Measurements from ENCODE around the gene CD28. TPM values are rescaled to one million over a fixed set of nuclear protein-coding genes. Genes with fewer than 3 reads are reported as not detected.

The CD28 gene
- total and polyA plus RNA-seq, 10 of the 15 experiments (the other 5 are each of a cell fraction or from before 2014, with no cell fraction given) = 0.03 to 0.23 (median 0.04) TPM; not detected in 7

- no peaks in the 10 kb centered on the region; a peak in 1 of 4 replicates for H3K27me3 ChIP-seq (replicated peaks in 1 of 2; ENCODE audit: control insufficient read depth in 2 of 2, insufficient read depth in 2 of 2, low read length in 1 of 2)
- H3K4me2 ChIP-seq (ENCODE audit: control insufficient read depth, insufficient read depth) = no peak overlapping the region
- H3K4me3 ChIP-seq = no peak overlapping the region
- no peaks in the 10 kb centered on the region for H3K36me3 ChIP-seq (ENCODE audit: control insufficient read depth in 2 of 2, insufficient read depth in 2 of 2, low read length in 1 of 2)
- DNase-seq (ENCODE audit: low read depth, low spot score) (no peak), FAIRE-seq (no peak), ATAC-seq (no peak)
- in situ Hi-C loops (cut with MboI) (no loop called here), intact Hi-C loops (cut with micrococcal nuclease; ENCODE audit: unreplicated experiment) (no loop called here)
- ChIA-PET CTCF (no interaction called here), SMC1A (ENCODE audit: uncharacterized antibody, unreplicated experiment) (no interaction called here), RAD21 (ENCODE audit: unreplicated experiment) (no interaction called here), POLR2A (no interaction called here)
- H2AFZ ChIP-seq (ENCODE audit: control insufficient read depth, low read depth, low read length) = no peak overlapping the region
- no peaks in the 10 kb centered on the region for H3K9me3 ChIP-seq (replicated peaks; ENCODE audit: control insufficient read depth, insufficient read depth, low read length)
- TF ChIP-seq MYC (IDR thresholded peaks at IDR 0.05; ENCODE audit: insufficient read depth, insufficient read length, insufficient replicate concordance, low read length, severe bottlenecking) (no peak), FOXK2 (IDR thresholded peaks at IDR 0.05) (no peak), POLR2AphosphoS2 (IDR thresholded peaks at IDR 0.05; ENCODE audit: low read depth, low read length) (no peak)
- no TSS peak for BruUV-seq (replicated peaks)
- H3K27ac ChIP-seq (ENCODE audit: control insufficient read depth, insufficient read depth) = no peak overlapping the region
- no peak overlapping the region for H3K9ac ChIP-seq (ENCODE audit: control insufficient read depth, insufficient read depth, low read length)
- no peaks in the 10 kb centered on the region for H3K79me2 ChIP-seq (ENCODE audit: control insufficient read depth, insufficient read depth, low read length)
- H4K20me1 ChIP-seq (ENCODE audit: control insufficient read depth, insufficient read depth) = no peaks in the 10 kb centered on the region
- no peaks in the 10 kb centered on the region for H3K4me1 ChIP-seq (ENCODE audit: control insufficient read depth, insufficient read depth, low read length)
- WGBS (ENCODE audit: insufficient coverage, insufficient replicate concordance, low lambda C conversion rate, missing lambda C conversion rate) = 100% methylated on average over 1 of the region's 1 CpG
Measured at GRCh38 chr2:203761121-203761520, 54.7 kb downstream of the CD28 start.

- Histone ChIP-seq H4K20me1 (ENCODE audit: control insufficient read depth, insufficient read depth) (no peaks in the 10 kb centered on the region), H3K4me3 (no peak overlapping the region), H3K27ac (ENCODE audit: control insufficient read depth, insufficient read depth) (no peak overlapping the region), H3K27me3 (replicated peaks in 1 of 2; ENCODE audit: control insufficient read depth in 2 of 2, insufficient read depth in 2 of 2, low read length in 1 of 2) (no peaks in the 10 kb centered on the region; a peak in 1 of 4 replicates), H3K4me1 (ENCODE audit: control insufficient read depth, insufficient read depth, low read length) (no peaks in the 10 kb centered on the region), H3K4me2 (ENCODE audit: control insufficient read depth, insufficient read depth) (no peak overlapping the region), H3K9me3 (replicated peaks; ENCODE audit: control insufficient read depth, insufficient read depth, low read length) (no peaks in the 10 kb centered on the region; the same call in 2 of the 3 replicates), H2AFZ (ENCODE audit: control insufficient read depth, low read depth, low read length) (no peak overlapping the region), H3K79me2 (ENCODE audit: control insufficient read depth, insufficient read depth, low read length) (no peaks in the 10 kb centered on the region), H3K9ac (ENCODE audit: control insufficient read depth, insufficient read depth, low read length) (no peak overlapping the region), H3K36me3 (ENCODE audit: control insufficient read depth in 2 of 2, insufficient read depth in 2 of 2, low read length in 1 of 2) (no peaks in the 10 kb centered on the region)
- ChIA-PET RAD21 (ENCODE audit: unreplicated experiment) (no interaction called here), CTCF (no interaction called here), POLR2A (no interaction called here), SMC1A (ENCODE audit: uncharacterized antibody, unreplicated experiment) (no interaction called here)
- in situ Hi-C loops (cut with MboI) (no loop called here), intact Hi-C loops (cut with micrococcal nuclease; ENCODE audit: unreplicated experiment) (no loop called here)
- ATAC-seq = no peak
- FAIRE-seq = no peak
- BruUV-seq (replicated peaks) = no TSS peak
- WGBS (ENCODE audit: insufficient coverage, insufficient replicate concordance, low lambda C conversion rate, missing lambda C conversion rate) = 50% methylated on average over 1 of the region's 1 CpG
- DNase-seq (ENCODE audit: low read depth, low spot score) = no peak
- TF ChIP-seq RFX5 (IDR thresholded peaks at IDR 0.05; ENCODE audit: low read depth, low read length) (no peak), ZBTB33 (IDR thresholded peaks at IDR 0.05) (no peak), CREM (IDR thresholded peaks at IDR 0.05; ENCODE audit: low read depth) (no peak), LARP7 (IDR thresholded peaks at IDR 0.05) (no peak), RELA (IDR thresholded peaks at IDR 0.05; ENCODE audit: borderline replicate concordance, partially characterized antibody) (no peak), SMAD5 (IDR thresholded peaks at IDR 0.05; ENCODE audit: low read depth) (no peak), NFXL1 (IDR thresholded peaks at IDR 0.05; ENCODE audit: borderline replicate concordance) (no peak), CTCF (IDR thresholded peaks at IDR 0.05 in 2 of 3, conservative IDR thresholded peaks at IDR 0.05 in 1 of 3; ENCODE audit: control insufficient read depth in 2 of 3, extremely low read depth in 1 of 3, insufficient read depth in 1 of 3, low read depth in 3 of 3, low read length in 3 of 3) (no peak), WRNIP1 (IDR thresholded peaks at IDR 0.05; ENCODE audit: borderline replicate concordance, low read depth, low read length) (no peak), BMI1 (IDR thresholded peaks at IDR 0.05; ENCODE audit: borderline replicate concordance) (no peak)
Measured at GRCh38 chr2:203763241-203763937, 57.0 kb downstream of the CD28 start.

Data from GM12878 (cell line).